Hematopoietic multipotent progenitor cell (in vitro differentiated cells): ENCODE measurements around the gene LEKR1. TPM values are rescaled to one million over a fixed set of nuclear protein-coding genes. Genes with fewer than 3 reads are reported as not detected.
"Not testable (repeated sequence)": the region's sequence is repeated elsewhere in the genome, so short reads cannot be mapped to it uniquely, and the experiment has no call there.

Experiments used
- DNase-seq, 3 donors: peaks; one replicate each; pipeline ENCODE4 v3.0.0-alpha.2; 2011 to 2015; ENCODE audit warnings: low read depth in 2 of 3, low spot score in 2 of 3
- total RNA-seq: library from RNA; depleted of rRNA; stranded (reverse); fragments of >200 nt; gene quantifications from one replicate; pipeline ENCODE4 v1.2.3, GENCODE V29; 2012

The LEKR1 gene
- total RNA-seq, 1 donor, result 1.1 TPM

DNA sequence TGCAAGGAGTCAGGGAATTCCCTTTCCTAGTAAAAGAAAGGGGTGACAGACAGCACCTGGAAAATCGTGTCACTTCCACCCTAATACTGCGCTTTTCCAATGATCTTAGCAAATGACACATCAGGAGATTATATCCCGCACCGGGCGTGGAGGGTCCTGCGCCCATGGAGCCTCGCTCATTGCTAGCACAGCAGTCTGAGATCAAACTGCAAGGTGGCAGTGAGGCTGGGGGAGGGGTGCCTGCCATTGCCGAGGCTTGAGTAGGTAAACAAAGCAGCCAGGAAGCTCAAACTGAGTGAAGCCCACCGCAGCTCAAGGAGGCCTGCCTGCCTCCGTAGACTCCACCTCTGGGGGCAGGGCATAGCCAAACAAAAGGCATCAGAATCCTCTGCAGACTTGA is 140.2 kb downstream of the LEKR1 start:
- not testable (repeated sequence) for DNase-seq

DNA sequence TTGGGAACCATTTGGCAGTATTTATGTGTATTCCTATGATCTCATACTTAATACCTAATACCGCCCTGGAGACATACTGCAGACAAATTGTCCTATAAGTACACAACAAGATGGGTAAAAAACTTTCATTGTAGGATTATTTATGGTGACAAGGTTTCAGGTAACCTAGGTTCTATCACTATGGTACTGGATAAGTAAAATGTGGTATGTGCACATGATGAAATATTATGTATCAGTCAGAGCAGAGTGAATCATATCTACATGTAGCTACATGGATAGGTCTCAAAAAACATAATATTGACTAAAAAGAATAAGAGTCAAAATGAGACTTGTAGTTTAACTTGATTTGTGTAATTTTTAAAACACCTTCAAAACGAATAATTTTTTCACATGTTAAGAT is 147.8 kb downstream of the LEKR1 start:
- DNase-seq, result no peak

DNA sequence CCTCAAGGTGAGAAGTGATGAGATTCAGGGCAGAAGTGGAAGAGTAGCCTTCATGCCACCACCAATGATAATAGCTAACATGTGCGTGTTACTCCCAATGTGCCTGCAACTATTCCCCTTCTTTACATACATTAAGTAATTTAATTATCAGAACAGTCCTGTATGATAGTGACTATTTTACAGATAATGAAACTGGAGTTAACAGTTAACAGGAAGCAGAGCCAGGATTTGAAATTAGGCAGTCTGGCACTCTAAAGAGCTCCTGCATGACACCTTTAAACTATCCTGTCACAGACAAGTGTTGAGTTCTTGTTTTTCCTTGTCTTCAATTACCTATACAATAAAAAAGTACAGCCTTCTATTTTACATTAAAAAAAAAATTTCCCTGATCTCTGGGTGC is 148.8 kb downstream of the LEKR1 start:
- no peak for DNase-seq

DNA sequence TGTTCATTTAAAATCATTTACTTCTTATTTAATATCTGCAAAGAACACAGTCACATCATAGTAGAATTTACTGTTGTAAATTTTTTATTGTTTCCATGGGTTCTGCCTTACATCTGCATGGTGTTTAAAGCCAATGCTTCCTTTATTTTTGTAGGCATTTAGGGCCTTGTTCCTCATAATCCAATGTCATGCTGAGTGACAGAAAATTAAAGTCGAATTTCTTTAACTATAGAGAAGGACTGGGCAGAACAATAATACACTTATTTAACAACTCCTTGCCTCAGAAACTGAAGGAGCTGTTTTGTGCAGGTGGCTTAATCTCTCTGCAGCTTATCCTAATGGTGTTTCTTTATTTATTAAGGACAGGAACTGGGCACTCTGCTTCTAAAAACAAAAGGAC is 149.6 kb downstream of the LEKR1 start:
- no peak for DNase-seq

DNA sequence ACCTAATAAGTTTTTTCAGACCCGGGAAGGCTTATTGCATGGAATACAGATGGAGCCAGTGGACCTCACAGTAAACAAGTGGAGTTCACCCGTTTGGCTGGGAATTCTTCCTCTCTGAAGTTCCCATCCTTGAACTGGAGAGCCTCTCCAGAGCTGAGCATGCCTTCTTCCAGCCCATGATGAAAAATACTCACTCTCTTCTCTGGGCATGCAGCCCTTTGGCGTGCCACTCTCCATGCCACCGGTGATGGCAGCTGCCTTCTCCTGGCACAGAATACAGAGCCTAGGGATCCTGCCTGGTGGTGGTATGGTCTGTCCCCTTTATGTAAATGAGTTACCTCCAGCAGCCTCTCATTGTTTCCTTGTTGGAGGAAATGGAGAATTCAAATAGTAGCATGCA is 150.8 kb downstream of the LEKR1 start:
- DNase-seq, result no peak

DNA sequence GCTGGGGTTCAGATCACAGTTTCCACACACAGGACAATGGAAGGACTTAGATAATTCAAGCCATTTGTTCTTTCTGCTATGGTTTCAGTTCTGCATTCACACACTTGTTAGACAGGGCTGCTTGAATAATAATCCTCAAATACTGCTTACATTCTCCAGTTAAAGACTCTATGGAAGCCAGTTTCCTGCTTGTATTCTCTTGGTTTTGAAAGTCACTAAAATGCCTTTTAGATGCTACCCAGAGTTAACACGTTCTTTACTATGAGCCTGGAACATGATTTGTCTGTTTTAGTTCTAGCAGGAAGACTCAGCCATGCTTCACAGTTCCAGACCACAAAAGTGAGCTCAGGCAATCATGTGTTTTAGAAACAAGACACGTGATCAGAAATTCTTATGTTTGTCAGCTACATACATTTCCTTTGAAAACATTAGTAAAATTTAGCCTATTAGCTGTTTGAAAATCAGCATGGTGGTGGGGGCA is 152.4 kb downstream of the LEKR1 start:
- no peak for DNase-seq

DNA sequence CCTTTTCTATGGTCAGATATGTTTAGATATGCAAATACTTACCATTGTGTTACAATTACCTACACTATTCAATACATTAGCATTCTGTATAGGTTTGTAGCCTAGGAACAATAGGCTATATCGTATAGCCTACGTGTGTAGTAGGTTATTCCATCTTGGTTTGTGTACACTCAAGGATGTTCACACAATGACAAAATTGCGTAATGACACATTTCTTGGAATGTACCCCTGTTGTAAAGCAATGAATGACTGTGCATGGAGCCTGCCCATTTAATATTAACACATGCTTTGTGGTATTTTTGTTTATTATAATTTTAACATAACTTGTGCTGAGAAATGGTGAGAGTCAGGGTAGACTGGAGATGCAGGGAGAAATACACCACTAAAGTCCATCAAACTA is 154.9 kb downstream of the LEKR1 start:
- no peak for DNase-seq

DNA sequence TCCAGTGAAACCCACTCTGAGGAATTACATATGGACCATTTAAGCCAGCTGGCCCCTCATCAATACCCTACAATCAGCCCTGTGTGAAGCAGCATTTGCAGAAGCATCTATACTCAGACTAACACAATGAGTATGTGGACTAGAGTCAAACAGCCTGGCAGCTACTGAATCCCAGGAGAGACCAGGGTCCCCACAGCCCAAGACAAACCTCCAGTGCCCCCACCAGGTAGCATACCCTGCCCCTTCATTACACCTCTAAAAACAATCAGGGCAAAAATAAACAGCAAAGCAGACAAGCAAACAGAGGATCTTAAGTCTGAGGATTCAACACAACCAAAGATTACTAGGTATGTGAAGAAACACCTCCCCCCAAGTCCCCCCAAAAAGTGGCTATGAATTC is 157.4 kb downstream of the LEKR1 start:
- DNase-seq, result no peak

DNA sequence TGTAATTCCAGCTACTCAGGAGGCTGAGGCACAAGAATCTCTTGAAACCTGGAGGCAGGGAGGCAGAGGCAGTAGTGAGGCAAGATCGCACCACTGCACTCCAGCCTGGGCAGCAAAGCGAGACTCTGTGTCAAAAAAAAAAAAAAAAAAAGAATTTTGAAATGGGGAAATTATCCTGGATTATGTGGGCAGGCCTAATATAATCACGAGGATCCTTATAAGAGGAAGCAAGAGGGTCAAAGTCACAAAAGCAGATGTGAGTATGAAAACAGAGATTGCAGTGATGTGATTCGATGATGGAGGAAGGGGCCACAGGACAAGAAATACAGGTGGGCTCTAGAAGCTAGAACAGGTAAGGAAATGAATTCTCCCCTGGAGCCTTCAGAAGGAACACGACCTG is 159.6 kb downstream of the LEKR1 start:
- DNase-seq, result no peak

DNA sequence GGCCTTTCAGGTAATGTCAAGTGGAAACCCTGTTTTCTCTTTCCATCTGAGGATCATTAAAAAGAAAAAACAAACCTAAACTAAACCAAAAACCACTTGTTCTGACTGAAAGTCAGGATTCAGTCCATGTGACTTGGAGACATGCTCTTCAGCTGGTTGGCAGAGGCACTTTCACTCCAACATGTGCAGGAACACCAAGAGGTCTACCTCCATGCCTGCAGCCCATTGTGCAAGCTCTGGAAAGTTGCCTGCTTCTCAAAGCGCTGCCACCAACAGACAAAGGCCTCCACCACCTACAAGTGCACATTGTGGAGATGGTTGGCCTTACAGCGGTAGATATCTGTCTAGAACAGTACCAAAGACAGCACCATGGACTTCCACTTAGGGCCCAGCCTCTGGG is 161.8 kb downstream of the LEKR1 start:
- DNase-seq, result no peak

DNA sequence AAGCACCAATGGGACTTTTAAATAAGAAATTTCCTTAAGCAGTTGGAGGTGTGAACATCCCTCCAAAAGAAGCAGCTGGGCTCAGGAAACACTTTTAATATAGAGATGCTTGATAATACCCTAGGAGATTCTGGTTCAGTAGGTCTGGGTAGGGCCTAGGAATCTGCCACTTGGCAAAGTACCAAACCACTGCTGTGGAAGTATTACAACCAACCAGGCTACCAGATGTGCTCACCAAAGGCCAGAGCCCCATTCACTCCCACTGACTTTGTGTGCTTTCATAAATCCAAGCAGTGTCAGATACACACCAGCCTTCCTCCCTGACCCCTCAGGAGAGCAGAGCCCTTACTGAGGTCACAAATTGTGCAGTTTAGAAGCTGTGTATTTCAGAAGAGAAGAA is 171.2 kb downstream of the LEKR1 start:
- DNase-seq, result no peak

DNA sequence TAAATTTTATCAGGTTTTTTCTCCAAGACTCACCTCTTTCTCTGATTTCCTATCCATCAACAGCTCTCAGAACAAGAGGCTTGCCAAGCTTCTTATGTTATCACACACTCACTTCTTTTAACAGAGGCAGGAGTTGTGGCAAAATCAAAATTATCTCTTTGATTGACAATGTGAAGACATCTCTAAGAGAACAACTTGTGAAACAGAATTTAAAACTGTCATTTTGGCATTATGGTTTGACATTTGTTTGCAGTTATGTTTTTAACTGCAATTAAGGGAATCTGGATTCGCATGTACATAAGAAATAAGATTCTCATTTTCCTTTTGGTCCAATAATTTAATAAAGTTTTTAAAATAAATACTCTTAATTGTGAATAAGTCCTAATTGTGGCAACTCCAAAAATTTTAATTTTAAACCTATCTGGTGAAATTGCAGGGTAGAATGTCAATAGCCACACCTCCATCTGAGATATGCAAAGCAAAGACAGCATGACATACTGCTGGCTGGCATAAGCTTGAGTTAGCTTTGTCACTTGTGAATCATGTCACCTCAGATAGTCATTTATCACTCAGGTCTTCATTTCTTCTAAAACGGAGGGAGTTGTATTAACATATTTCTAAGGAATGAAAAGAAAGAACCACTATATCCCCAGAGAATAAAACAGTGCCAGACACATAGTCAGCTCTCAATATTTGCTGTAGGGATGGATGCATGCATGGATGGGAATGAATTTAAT is 175.2 kb downstream of the LEKR1 start:
- no peak for DNase-seq

DNA sequence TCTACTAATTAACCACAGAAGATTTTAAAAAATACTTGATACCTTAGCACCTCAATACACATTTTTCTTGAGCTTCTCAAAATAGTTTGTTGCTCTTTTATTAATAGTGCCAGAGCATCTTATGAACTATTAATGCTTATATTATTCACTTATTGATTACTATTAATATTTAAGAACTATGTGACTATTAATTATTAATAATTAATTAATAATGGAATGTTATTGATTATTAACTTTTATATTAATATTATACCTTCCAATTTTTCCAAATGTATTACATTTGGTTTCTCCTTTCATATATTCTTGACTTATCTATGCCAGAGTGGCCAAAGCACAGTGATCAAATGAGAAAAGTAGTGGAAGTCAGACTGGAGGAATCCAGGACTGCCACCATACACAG is 195.5 kb downstream of the LEKR1 start:
- DNase-seq, result no peak

DNA sequence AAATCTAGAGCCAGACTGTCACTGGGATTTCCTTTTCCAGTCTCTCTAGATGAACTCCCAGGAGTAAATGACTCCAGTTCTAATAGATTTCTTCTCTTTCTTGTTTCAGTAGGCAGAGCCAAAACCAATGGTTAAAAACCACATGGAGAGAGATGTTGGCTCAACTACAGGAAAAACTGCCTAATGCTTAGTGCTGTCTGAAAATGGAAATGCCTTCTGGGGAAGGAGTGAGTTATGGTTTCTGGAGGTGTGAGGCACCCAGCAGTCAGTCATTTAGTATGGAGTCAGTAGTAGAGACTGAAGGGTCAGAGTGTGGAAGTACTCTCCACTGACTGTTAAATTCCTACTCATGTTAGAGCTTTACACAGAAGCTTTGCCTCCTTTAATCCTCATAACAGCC is 197.1 kb downstream of the LEKR1 start:
- DNase-seq, result no peak

DNA sequence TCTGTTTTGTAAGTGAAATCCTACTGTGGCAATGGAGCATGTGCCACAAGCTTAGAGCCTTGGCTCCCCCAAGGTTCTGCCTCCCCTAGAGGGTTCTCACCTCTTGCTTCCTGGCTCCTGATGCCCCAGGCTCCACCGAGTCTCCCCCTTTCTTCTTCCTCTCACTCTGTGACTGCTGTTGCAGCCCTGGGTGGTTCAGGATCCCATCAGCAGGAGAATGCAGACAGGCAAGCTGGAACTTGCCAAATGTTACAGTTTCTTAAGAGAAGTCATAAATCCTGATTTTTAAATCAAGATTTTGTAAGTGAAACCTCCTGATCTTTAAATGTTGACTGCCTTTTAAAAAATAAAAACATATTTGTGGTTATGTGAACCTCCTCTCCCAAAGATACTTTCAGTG is 199.9 kb downstream of the LEKR1 start:
- DNase-seq, result no peak

DNA sequence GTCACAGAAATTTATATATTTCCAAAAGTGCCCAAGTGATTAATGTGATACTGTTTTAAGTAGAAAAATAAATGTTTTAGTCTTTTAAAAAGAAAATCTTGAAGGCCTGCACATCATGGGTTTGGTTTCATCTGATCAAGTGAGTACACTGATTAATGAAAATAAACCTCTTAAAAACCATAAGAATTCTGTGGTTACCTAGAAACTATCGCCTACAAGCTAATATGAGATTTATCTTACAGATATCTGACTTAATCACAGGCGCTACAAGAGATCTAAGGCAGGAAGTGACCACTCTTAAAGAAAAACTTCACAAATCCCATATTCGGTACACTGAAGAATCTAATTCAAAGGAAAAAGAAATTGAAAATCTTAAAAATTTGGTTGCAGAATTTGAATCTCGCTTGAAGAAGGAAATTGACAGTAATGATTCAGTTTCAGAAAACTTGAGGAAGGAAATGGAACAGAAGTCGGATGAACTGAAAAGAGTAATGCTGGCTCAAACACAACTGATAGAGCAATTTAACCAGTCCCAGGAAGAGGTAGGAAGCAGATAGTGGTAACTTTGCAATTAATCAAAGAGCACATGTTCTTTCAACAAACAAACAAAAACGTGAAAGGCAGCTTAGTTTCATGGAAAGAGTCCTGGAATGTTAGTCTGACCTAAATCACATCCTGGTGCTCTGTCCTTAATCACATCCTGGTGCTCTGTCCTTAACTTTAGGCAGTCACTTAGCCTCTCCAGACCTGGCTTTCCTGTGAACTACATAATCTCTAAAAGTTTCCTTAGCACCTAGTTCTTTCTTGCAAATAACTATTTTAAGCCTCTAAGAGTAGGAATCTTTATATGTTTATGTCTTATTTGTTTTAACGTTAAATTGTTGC is 201.9 kb downstream of the LEKR1 start:
- DNase-seq, result no peak

DNA sequence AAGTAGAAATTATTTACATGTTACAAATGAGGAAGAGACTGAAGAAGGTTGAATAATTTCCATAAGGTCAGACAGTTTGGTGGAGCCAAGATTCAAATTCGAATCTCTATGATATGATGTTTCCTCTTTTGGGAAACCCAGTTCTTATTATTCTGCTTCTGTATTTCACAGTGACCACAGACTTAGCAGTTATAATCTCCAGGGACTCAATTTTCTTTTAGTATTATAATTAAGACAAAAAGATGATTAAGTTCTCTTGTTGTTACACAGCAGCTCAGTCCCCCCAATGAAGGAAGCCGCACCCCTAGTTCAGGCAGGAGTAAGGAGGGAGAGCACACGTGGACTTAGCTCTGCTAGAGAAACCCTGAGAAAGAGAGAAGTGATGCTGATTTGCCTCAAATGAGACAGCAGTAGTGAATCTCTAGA is 203.2 kb downstream of the LEKR1 start:
- DNase-seq, result peak in 1 of 3 donors; percentile 4

DNA sequence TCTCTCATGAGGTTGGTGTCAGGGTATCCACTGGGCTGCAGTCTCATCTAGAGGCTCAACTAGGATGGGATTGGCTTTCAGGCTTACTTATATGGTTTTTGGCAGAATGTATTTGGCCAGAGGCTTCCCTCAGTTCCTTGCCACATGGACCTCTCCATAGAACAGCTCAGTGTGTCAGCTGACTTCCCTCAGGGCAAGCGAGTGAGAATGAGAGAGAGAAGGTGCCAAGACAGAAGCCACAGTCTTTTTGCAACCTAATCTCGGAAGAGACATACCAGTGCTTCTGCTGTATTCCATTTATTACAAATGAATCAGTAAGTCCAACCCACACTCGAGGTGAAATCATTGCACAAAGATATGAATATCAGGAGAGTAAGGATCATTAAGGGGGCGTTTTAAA is 204.6 kb downstream of the LEKR1 start:
- no peak for DNase-seq

DNA sequence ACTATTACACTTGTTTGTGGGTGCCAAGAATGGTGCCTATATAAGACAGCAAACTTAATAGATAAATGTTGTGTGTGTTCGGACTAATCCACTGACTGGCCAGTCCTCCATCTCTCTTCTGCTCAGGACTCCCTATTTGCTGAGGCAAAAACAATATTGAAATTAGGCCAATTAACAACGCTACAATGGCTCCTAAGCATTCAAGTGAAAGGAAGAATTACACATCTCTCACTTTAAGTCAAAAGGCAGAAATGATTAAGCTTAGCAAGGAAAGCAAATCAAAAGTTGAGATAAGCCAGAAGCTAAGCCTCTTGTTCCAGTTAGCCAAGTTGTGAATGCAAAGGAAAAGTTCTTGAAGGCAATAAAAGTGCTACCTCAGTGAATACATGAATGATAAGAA is 206.8 kb downstream of the LEKR1 start:
- no peak for DNase-seq

DNA sequence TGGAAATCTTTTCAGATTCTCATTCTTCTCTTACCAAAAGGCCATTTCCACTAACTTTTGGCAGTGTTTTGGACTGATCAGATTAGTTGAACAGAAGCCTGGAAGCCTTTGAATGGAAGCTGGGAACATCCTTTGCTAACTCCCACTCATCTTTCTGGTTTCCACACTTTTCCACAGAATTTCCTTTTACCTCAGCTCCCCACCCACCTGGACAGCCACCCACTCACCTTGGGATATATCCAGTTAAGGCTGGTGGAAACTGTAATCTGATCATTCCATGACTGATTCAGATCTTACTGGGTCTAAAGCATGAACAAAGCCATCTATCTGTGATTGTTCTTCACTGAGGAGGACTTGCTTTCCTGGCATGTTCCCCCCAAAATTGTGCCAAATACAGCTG is 214.3 kb downstream of the LEKR1 start:
- DNase-seq, result no peak

DNA sequence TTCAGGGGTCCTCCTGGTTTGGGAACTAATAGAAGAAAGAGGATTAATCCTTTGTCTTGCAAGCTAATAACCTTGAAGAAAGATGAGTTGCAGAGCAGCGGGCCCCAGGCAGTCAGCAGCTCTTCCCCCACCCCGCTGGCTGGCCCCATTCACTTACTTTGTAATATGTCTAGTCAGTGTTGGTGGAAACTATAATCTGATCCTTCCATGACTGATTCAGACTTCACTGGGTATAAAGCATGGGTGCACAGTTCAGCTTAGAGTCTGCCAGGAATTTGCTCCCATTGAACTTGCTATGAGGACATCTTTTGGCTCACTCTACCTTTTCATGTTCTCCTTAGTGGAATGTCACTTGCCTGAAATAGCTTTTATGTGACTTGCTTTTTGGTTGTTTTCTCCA is 216.1 kb downstream of the LEKR1 start:
- DNase-seq, result no peak

DNA sequence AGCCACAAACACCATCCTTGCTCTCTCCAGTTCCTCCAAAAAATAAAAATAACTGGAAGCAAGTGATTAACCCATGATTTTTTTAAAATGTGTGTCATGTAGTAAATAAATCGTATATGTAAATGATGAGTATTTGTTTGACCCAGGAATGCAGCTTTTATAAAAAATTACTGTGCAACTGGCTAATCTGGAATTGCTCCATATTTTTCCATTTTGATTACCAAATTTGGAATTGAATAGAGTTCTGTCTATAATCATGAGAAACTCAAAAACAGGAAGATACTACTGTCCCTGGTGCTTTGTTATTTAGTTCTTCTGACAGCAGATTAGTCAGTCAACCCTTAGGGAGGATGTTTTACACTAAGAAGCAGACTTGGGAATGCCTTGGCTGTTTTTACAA is 217.6 kb downstream of the LEKR1 start:
- no peak for DNase-seq
